H9 (cell line): ENCODE measurements around the gene SPEF2. TPM values are rescaled to one million over a fixed set of nuclear protein-coding genes. Genes with fewer than 3 reads are reported as not detected.

Experiments
- DNase-seq: peaks from one replicate; pipeline ENCODE4 v3.0.0-alpha.2; 2017
- H2AFZ ChIP-seq: one replicate; pipeline ENCODE4 v1.6.1; 2013; ENCODE audit warnings: mild to moderate bottlenecking, low read length, control low read depth, moderate library complexity
- H2AK5ac ChIP-seq: 2 replicates; pipeline ENCODE4 v1.6.1; 2013; ENCODE audit warnings: low read length, control low read depth, mixed read lengths; ENCODE audit not compliant: insufficient read length
- H2BK120ac ChIP-seq: one replicate; pipeline ENCODE4 v1.6.1; 2013; ENCODE audit warnings: low read depth, mild to moderate bottlenecking, low read length, control low read depth, inconsistent platforms; ENCODE audit not compliant: poor library complexity, severe bottlenecking
- H2BK12ac ChIP-seq: 2 replicates; pipeline ENCODE4 v1.6.1; 2013; ENCODE audit warnings: low read length, control low read depth, mixed read lengths, low read depth; ENCODE audit not compliant: insufficient read length
- H2BK15ac ChIP-seq: 2 replicates; pipeline ENCODE4 v1.6.1; 2013; ENCODE audit warnings: low read depth, low read length, control low read depth
- H2BK20ac ChIP-seq: one replicate; pipeline ENCODE4 v1.6.1; 2013; ENCODE audit warnings: low read depth, mild to moderate bottlenecking, low read length, control low read depth, inconsistent platforms; ENCODE audit not compliant: poor library complexity, severe bottlenecking
- H2BK5ac ChIP-seq: 2 replicates; pipeline ENCODE4 v1.6.1; 2013; ENCODE audit warnings: low read length, control low read depth, mixed read lengths; ENCODE audit not compliant: insufficient read length
- H3K14ac ChIP-seq: 2 replicates; pipeline ENCODE4 v1.6.1; 2013; ENCODE audit warnings: low read length, control low read depth; ENCODE audit not compliant: insufficient read depth
- H3K18ac ChIP-seq: 2 replicates; pipeline ENCODE4 v1.6.1; 2013; ENCODE audit warnings: low read depth, mild to moderate bottlenecking, mixed read lengths, low read length, control low read depth; ENCODE audit not compliant: insufficient read length
- H3K23ac ChIP-seq: 2 replicates; pipeline ENCODE4 v1.6.1; 2013; ENCODE audit warnings: low read length, control low read depth, mixed read lengths, low read depth; ENCODE audit not compliant: insufficient read length
- H3K23me2 ChIP-seq: 2 replicates; pipeline ENCODE4 v1.6.1; 2013; ENCODE audit warnings: low read depth, mild to moderate bottlenecking, mixed read lengths, low read length, control low read depth; ENCODE audit not compliant: insufficient read length, poor library complexity, severe bottlenecking
- H3K27ac ChIP-seq: 2 replicates; pipeline ENCODE4 v1.5.1; 2013; ENCODE audit warnings: low read length, control low read depth, mixed read lengths, low read depth; ENCODE audit not compliant: insufficient read length
- H3K27me3 ChIP-seq: 2 replicates; pipeline ENCODE4 v1.6.1; 2013; ENCODE audit warnings: low read length, control low read depth, inconsistent platforms; ENCODE audit not compliant: insufficient read depth
- H3K4ac ChIP-seq: 2 replicates; pipeline ENCODE4 v1.6.1; 2013; ENCODE audit warnings: low read depth, mild to moderate bottlenecking, control low read depth, inconsistent platforms, low read length, moderate library complexity
- H3K4me1 ChIP-seq: 2 replicates; pipeline ENCODE4 v1.6.1; 2013; ENCODE audit warnings: low read length, control low read depth, inconsistent platforms; ENCODE audit not compliant: insufficient read depth
- H3K4me2 ChIP-seq: 2 replicates; pipeline ENCODE4 v1.6.1; 2013; ENCODE audit warnings: low read length, control low read depth, mixed read lengths; ENCODE audit not compliant: insufficient read length, insufficient read depth
- H3K56ac ChIP-seq: 2 replicates; pipeline ENCODE4 v1.6.1; 2013; ENCODE audit warnings: low read depth, mild to moderate bottlenecking, mixed read lengths, low read length, control low read depth; ENCODE audit not compliant: insufficient read length
- H3K79me1 ChIP-seq: 2 replicates; pipeline ENCODE4 v1.6.1; 2013; ENCODE audit warnings: low read depth, mild to moderate bottlenecking, moderate library complexity, low read length, control low read depth, inconsistent platforms; ENCODE audit not compliant: insufficient read depth, poor library complexity, severe bottlenecking
- H3K79me2 ChIP-seq: 2 replicates; pipeline ENCODE4 v1.6.1; 2013; ENCODE audit warnings: low read length, control low read depth, inconsistent platforms; ENCODE audit not compliant: insufficient read depth
- H3K9ac ChIP-seq: 2 replicates; pipeline ENCODE4 v1.6.1; 2013; ENCODE audit warnings: low read length, control low read depth, mixed read lengths; ENCODE audit not compliant: insufficient read length; ENCODE audit errors: extremely low read depth
- H3K9me3 ChIP-seq: one replicate; pipeline ENCODE4 v1.6.1; 2013; ENCODE audit warnings: low read depth, low read length, inconsistent platforms; ENCODE audit not compliant: control insufficient read depth
- H3T11ph ChIP-seq: one replicate; pipeline ENCODE4 v1.6.1; 2013; ENCODE audit warnings: mild to moderate bottlenecking, low read length, control low read depth, inconsistent platforms
- H4K20me1 ChIP-seq: one replicate; pipeline ENCODE4 v1.6.1; 2013; ENCODE audit not compliant: control insufficient read depth, insufficient read length, insufficient read depth
- H4K5ac ChIP-seq: 2 replicates; pipeline ENCODE4 v1.6.1; 2013; ENCODE audit warnings: low read depth, mild to moderate bottlenecking, mixed read lengths, low read length, control low read depth; ENCODE audit not compliant: insufficient read length
- H4K8ac ChIP-seq: replicated peaks from 2 replicates; pipeline ENCODE4 v1.6.1; 2013; ENCODE audit warnings: low read length, control low read depth, mixed read lengths, low read depth; ENCODE audit not compliant: insufficient read length
- H4K91ac ChIP-seq: 2 replicates; pipeline ENCODE4 v1.6.1; 2013; ENCODE audit warnings: low read depth, mild to moderate bottlenecking, moderate library complexity, mixed read lengths, low read length, control low read depth; ENCODE audit not compliant: insufficient read length
- H3K27ac Mint-ChIP-seq, 3 experiments: 2 replicates in 2 of 3; 3 replicates in 1 of 3; pipeline ENCODE4 v1.8.0; 2020 to 2021; ENCODE audit warnings: mixed read lengths in 3 of 3, mild to moderate bottlenecking in 1 of 3, moderate library complexity in 1 of 3
- H3K27me3 Mint-ChIP-seq: 2 replicates; pipeline ENCODE4 v1.8.0; 2021; ENCODE audit warnings: low read depth, mild to moderate bottlenecking, moderate library complexity, mixed read lengths
- H3K36me3 Mint-ChIP-seq, 3 experiments: 2 replicates in 2 of 3; 3 replicates in 1 of 3; pipeline ENCODE4 v1.8.0; 2020 to 2021; ENCODE audit warnings: low read depth in 3 of 3, mixed read lengths in 3 of 3; ENCODE audit not compliant: insufficient read depth in 1 of 3
- H3K4me1 Mint-ChIP-seq, 2 experiments: 2 replicates each; pipeline ENCODE4 v1.8.0; 2020; ENCODE audit warnings: mixed read lengths in 2 of 2
- H3K4me3 Mint-ChIP-seq, 2 experiments: 2 replicates in 1 of 2; 3 replicates in 1 of 2; pipeline ENCODE4 v1.8.0; 2020 to 2021; ENCODE audit warnings: mild to moderate bottlenecking in 2 of 2, mixed read lengths in 2 of 2, moderate library complexity in 1 of 2
- H3K9me3 Mint-ChIP-seq, 2 experiments: 2 replicates in 1 of 2; 3 replicates in 1 of 2; pipeline ENCODE4 v1.8.0; 2020; ENCODE audit warnings: mild to moderate bottlenecking in 2 of 2, mixed read lengths in 2 of 2, moderate library complexity in 1 of 2
- CTCF ChIP-seq: fragments of 200-600 bp; sonication (generic); conservative IDR thresholded peaks from 3 replicates; pipeline ENCODE4 v1.8.0; 2021; ENCODE audit warnings: antibody characterized with exemption, mild to moderate bottlenecking
- WGBS: extraction: QIAGEN DNeasy Blood & Tissue Kit; methylation state at CpG from one replicate; pipeline ENCODE4 v1.1.7; 2013; ENCODE audit warnings: missing lambda C conversion rate, low lambda C conversion rate, mixed read lengths; ENCODE audit not compliant: insufficient read length; ENCODE audit errors: extremely low coverage; 5-methylcytosine and 5-hydroxymethylcytosine counted together
- total RNA-seq: library from RNA; stranded (reverse); gene quantifications from 2 replicates; pipeline ENCODE4 v1.2.1, GENCODE V29; 2021

The SPEF2 gene
- total RNA-seq, 1 experiment from 2014 or later: 1.0 TPM

GRCh38 chr5:35863159-35863558, 245.5 kb downstream of the SPEF2 start:
- H2AK5ac ChIP-seq: no peak overlapping the region
- no peaks in the 10 kb centered on the region for H3K79me1 ChIP-seq
- no peak overlapping the region for H2BK5ac ChIP-seq
- no peak overlapping the region for H2BK120ac ChIP-seq
- Mint-ChIP-seq H3K27ac (no peak overlapping the region), H3K27me3 (peaks cover 3% of the 10 kb centered on the region), H3K9me3 (peaks cover 2 to 3% of the 10 kb centered on the region in 2 experiments; a peak in 3 of 5 replicates), H3K4me3 (no peak overlapping the region), H3K4me1 (peaks cover 22 to 31% of the 10 kb centered on the region in 2 experiments), H3K36me3 (no peaks in the 10 kb centered on the region; a peak in 1 of 7 replicates)
- H3T11ph ChIP-seq: no peak overlapping the region
- TF ChIP-seq CTCF: no peak
- H2BK15ac ChIP-seq: no peak overlapping the region
- no CpG with 5 or more reads among the region's 3 CpGs for WGBS
- no peak overlapping the region for H3K14ac ChIP-seq
- no peak overlapping the region for H2BK20ac ChIP-seq
- H2BK12ac ChIP-seq: no peak overlapping the region
- no peak overlapping the region for H3K56ac ChIP-seq
- H4K91ac ChIP-seq: no peak overlapping the region
- H4K5ac ChIP-seq: no peak overlapping the region
- H3K4me1 ChIP-seq: peaks cover 8% of the 10 kb centered on the region; the same call in 1 of the 2 replicates
- H3K4ac ChIP-seq: no peak overlapping the region
- no peak for DNase-seq
- H3K9ac ChIP-seq: no peak overlapping the region
- H4K20me1 ChIP-seq: no peaks in the 10 kb centered on the region
- no peaks in the 10 kb centered on the region for H3K79me2 ChIP-seq
- no peaks in the 10 kb centered on the region for H3K23me2 ChIP-seq
- no peak overlapping the region for H2AFZ ChIP-seq
- H4K8ac ChIP-seq: no peak overlapping the region
- no peaks in the 10 kb centered on the region for H3K9me3 ChIP-seq
- H3K23ac ChIP-seq: no peak overlapping the region
- no peak overlapping the region for H3K27ac ChIP-seq
- H3K18ac ChIP-seq: no peak overlapping the region
- H3K27me3 ChIP-seq: no peaks in the 10 kb centered on the region
- H3K4me2 ChIP-seq: no peak overlapping the region

Other genes with a start within 250 kb of the SPEF2 start
- gene IL7R, start 239.0 kb downstream of the SPEF2 start, total RNA-seq: not detected in 2 replicates